Caco-2 (cell line): Measurements from ENCODE around the gene MED13L. TPM values are rescaled to one million over a fixed set of nuclear protein-coding genes. Genes with fewer than 3 reads are reported as not detected.
A peak's percentile ranks its signal among the peaks of the same experiment; 100 is the strongest.

ENCODE experiments used
- BruUV-seq: library from RNA; stranded (reverse); fragments of 400-500 nt; replicated peaks from 2 replicates; lab custom pipeline; 2021; lab: Mats Ljungman, UMichigan
- CTCF ChIA-PET: fragments of 300-600 bp; sonication (Branson Sonifier 250); formaldehyde crosslinking; loops from one replicate; lab custom pipeline; 2022; ENCODE audit warnings: antibody characterized with exemption; lab: Charles Lee
- POLR2A ChIA-PET: fragments of 300-600 bp; sonication (Branson Sonifier 250); formaldehyde crosslinking; loops from one replicate; lab custom pipeline; 2022; ENCODE audit warnings: antibody characterized with exemption; lab: Charles Lee
- DNase-seq, 2 experiments: peaks; one replicate each; pipeline versions ENCODE4 v3.0.0 to v3.0.0-alpha.2; 2020 to 2022
- H3K27me3 ChIP-seq: replicated peaks from 2 replicates; pipeline ENCODE4 v1.6.0; 2011; ENCODE audit warnings: low read length; ENCODE audit not compliant: control insufficient read depth, insufficient read depth
- H3K36me3 ChIP-seq: 2 replicates; pipeline ENCODE4 v1.5.1; 2011; ENCODE audit warnings: low read length; ENCODE audit not compliant: control insufficient read depth, insufficient read depth
- H3K4me1 ChIP-seq: fragments of 250-450 bp; sonication (Bioruptor Pico); 2 replicates; pipeline ENCODE4 v1.5.1; 2020; ENCODE audit warnings: mild to moderate bottlenecking
- H3K4me3 ChIP-seq: 2 replicates; pipeline ENCODE4 v1.5.1; 2011; ENCODE audit warnings: low read depth, mild to moderate bottlenecking, control low read depth, low read length
- H3K9me3 ChIP-seq: fragments of 250-450 bp; sonication (Bioruptor Pico); 2 replicates; pipeline ENCODE4 v1.5.1; 2020; ENCODE audit warnings: mild to moderate bottlenecking, moderate library complexity
- H3K27ac Mint-ChIP-seq: one replicate; pipeline ENCODE4 v1.8.0; 2022; ENCODE audit warnings: mixed read lengths; ENCODE audit not compliant: unreplicated experiment
- H3K27me3 Mint-ChIP-seq: one replicate; pipeline ENCODE4 v1.8.0; 2022; ENCODE audit warnings: mixed read lengths; ENCODE audit not compliant: insufficient read depth, unreplicated experiment
- H3K36me3 Mint-ChIP-seq: one replicate; pipeline ENCODE4 v1.8.0; 2022; ENCODE audit warnings: mild to moderate bottlenecking, mixed read lengths; ENCODE audit not compliant: insufficient read depth, unreplicated experiment
- H3K4me1 Mint-ChIP-seq: one replicate; pipeline ENCODE4 v1.8.0; 2022; ENCODE audit warnings: low read depth, mixed read lengths; ENCODE audit not compliant: unreplicated experiment
- H3K4me3 Mint-ChIP-seq: one replicate; pipeline ENCODE4 v1.8.0; 2022; ENCODE audit warnings: mild to moderate bottlenecking, moderate library complexity, mixed read lengths; ENCODE audit not compliant: unreplicated experiment
- H3K9me3 Mint-ChIP-seq: one replicate; pipeline ENCODE4 v1.8.0; 2022; ENCODE audit warnings: mixed read lengths; ENCODE audit not compliant: unreplicated experiment
- CTCF ChIP-seq, 2 experiments: fragments of 200-600 bp in 1 of 2; IDR thresholded peaks; 1 replicate in 1 of 2; 2 replicates in 1 of 2; pipeline versions ENCODE4 v1.5.1 to v1.8.0; 2011 to 2022; ENCODE audit warnings: antibody characterized with exemption in 1 of 2, control low read depth in 1 of 2, inconsistent platforms in 1 of 2, low read depth in 1 of 2, low read length in 1 of 2, mild to moderate bottlenecking in 1 of 2, moderate library complexity in 1 of 2; ENCODE audit not compliant: insufficient read depth in 1 of 2, severe bottlenecking in 1 of 2, unreplicated experiment in 1 of 2
- intact Hi-C: fragments of 100-400 bp; cut with micrococcal nuclease; formaldehyde crosslinking; loops from one replicate; pipeline ENCODE4 v1.10.0; 2022; ENCODE audit not compliant: unreplicated experiment
- total RNA-seq: library from RNA; stranded (reverse); gene quantifications from 2 replicates; pipeline ENCODE4 v1.2.3, GENCODE V29; 2022

Gene MED13L
- total RNA-seq, 1 experiment from 2014 or later, result 160 TPM

DNA sequence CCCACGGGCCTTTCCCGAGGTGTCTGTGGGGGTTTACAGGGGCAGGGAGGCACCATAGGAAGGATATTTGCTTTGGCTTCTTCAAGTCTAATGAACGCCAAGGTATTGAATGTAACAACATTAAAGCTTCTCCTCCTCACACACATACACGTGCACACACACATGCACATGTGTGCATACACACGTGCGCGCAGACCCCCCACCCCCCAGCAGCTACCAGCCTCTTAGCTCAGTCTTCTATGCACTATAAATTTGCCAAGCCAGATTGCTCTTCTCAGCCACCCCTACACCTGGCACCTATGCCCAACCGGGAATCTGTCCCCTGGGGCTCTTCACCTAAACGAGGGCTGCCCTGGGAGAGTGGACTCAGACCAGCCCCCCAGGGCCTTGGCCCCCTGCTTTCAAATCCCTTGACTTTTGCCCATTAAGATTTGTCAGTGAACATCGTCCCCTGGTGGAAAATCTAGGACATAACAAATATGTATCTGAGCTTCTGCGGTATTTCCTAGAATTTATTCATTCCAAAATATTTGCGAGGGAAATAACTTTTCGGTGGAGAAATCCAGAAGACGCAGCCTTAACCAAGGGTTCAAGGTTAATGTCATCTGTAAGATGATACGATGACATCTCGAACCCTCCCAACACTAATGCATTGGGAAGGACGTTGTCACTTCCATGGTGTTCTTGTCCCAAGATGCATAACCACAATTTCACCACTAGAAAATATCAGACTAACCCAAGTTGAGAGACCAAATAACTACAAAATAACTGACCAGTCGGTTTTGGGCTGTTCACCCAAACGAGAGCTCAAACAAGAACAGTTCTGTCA is 330.4 kb downstream of the MED13L start:
- no TSS peak for BruUV-seq

DNA sequence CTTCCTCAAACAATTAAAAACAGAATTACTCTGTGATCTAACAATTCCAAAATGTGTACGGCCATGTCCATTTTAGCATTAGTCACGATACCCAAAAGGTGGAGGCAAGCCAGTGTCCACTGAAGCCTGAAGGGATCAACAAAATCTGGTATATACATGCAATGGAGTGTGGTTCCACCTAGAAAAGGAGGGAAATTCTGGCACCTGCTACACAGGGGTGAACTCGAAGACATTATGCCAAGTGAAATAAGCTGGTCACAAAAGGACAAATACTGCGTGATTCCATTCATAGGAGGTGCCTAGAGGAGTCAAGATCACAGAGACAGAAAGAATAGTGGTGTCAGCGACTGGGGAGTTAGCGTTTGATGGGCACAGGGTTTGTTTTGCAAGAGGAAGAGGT is 331.4 kb downstream of the MED13L start:
- BruUV-seq, result no TSS peak
- DNase-seq, result no peak
- no peak overlapping the region for H3K4me3 Mint-ChIP-seq
- H3K27me3 Mint-ChIP-seq, result no peaks in the 10 kb centered on the region
- ChIA-PET CTCF (no interaction called here), POLR2A (no interaction called here)
- Histone ChIP-seq H3K36me3 (no peaks in the 10 kb centered on the region), H3K4me3 (no peak overlapping the region), H3K4me1 (no peaks in the 10 kb centered on the region), H3K27me3 (no peaks in the 10 kb centered on the region), H3K9me3 (no peaks in the 10 kb centered on the region)
- no peak overlapping the region for H3K27ac Mint-ChIP-seq
- intact Hi-C loops, result no loop called here
- no peaks in the 10 kb centered on the region for H3K4me1 Mint-ChIP-seq
- H3K36me3 Mint-ChIP-seq, result peaks cover 50% of the 10 kb centered on the region
- TF ChIP-seq CTCF (IDR thresholded peaks at IDR 0.05; ENCODE audit: insufficient read depth in 1 of 2, low read depth in 1 of 2, low read length in 1 of 2, severe bottlenecking in 1 of 2, unreplicated experiment in 1 of 2), result no peak
- H3K9me3 Mint-ChIP-seq, result no peaks in the 10 kb centered on the region

More for the DNA sequence above, 330.4 kb downstream of the MED13L start:
- Histone ChIP-seq H3K27me3 (no peaks in the 10 kb centered on the region), H3K4me1 (no peaks in the 10 kb centered on the region), H3K36me3 (no peaks in the 10 kb centered on the region), H3K9me3 (no peaks in the 10 kb centered on the region), H3K4me3 (no peak overlapping the region)
- Mint-ChIP-seq H3K27me3 (no peaks in the 10 kb centered on the region), H3K9me3 (no peaks in the 10 kb centered on the region), H3K27ac (no peak overlapping the region), H3K4me1 (no peaks in the 10 kb centered on the region), H3K36me3 (peaks cover 58% of the 10 kb centered on the region), H3K4me3 (no peak overlapping the region)
- TF ChIP-seq CTCF (IDR thresholded peaks at IDR 0.05; ENCODE audit: insufficient read depth in 1 of 2, low read depth in 1 of 2, low read length in 1 of 2, severe bottlenecking in 1 of 2, unreplicated experiment in 1 of 2), result peak; percentile 59 to 61
- no peak for DNase-seq
- ChIA-PET POLR2A (no interaction called here), CTCF (interaction anchor here (0.5 to 1.3 kb wide), 6 partner anchors 10 to 1308 kb away, joined by 3 to 14 read pairs (median 3); no protein-coding TSS in a partner anchor)
- intact Hi-C loops, result loop anchor here (1.0 kb wide), 1 partner anchor 24 kb away; no protein-coding TSS in a partner anchor

- H3K36me3 Mint-ChIP-seq, result peaks cover 45% of the 10 kb centered on the region
- CTCF ChIA-PET, result no interaction called here
Measured at GRCh38 chr12:115945491-115945885, 332.0 kb downstream of the MED13L start.

More at GRCh38 chr12:115945491-115945885, 332.0 kb downstream of the MED13L start:
- H3K4me1 Mint-ChIP-seq, result no peaks in the 10 kb centered on the region
- Histone ChIP-seq H3K36me3 (no peaks in the 10 kb centered on the region), H3K4me3 (no peak overlapping the region), H3K27me3 (no peaks in the 10 kb centered on the region), H3K4me1 (no peaks in the 10 kb centered on the region), H3K9me3 (no peaks in the 10 kb centered on the region)
- no peak overlapping the region for H3K27ac Mint-ChIP-seq
- no peak for TF ChIP-seq CTCF (IDR thresholded peaks at IDR 0.05; ENCODE audit: insufficient read depth in 1 of 2, low read depth in 1 of 2, low read length in 1 of 2, severe bottlenecking in 1 of 2, unreplicated experiment in 1 of 2)
- POLR2A ChIA-PET, result no interaction called here
- no peaks in the 10 kb centered on the region for H3K9me3 Mint-ChIP-seq
- no TSS peak for BruUV-seq
- no peak for DNase-seq
- no peaks in the 10 kb centered on the region for H3K27me3 Mint-ChIP-seq
- intact Hi-C loops, result no loop called here
- no peak overlapping the region for H3K4me3 Mint-ChIP-seq
